GM12892 (cell line): Measurements from ENCODE around the gene SDC3.

ENCODE experiments used
- POLR2A ChIP-seq: IDR thresholded peaks from 2 replicates; pipeline ENCODE4 v1.6.1; 2011; ENCODE audit warnings: low read depth, low read length, control low read depth
- TAF1 ChIP-seq: IDR thresholded peaks from 2 replicates; pipeline ENCODE4 v1.6.1; 2011; ENCODE audit warnings: low read depth, mild to moderate bottlenecking, control low read depth, low read length, borderline replicate concordance

- TF ChIP-seq TAF1 = no peak
- TF ChIP-seq POLR2A = no peak
Observed at GRCh38 chr1:30904962-30905335, 3.6 kb downstream of the SDC3 start.
